H1 (cell line): ENCODE results near the gene TWIST1. TPM values are rescaled to one million over a fixed set of nuclear protein-coding genes. Genes with fewer than 3 reads are reported as not detected.

Source experiments
- CTCF ChIA-PET: fragments of 300-600 bp; sonication (Branson Sonifier 250); formaldehyde crosslinking; loops from one replicate; lab custom pipeline; 2021; ENCODE audit not compliant: partially characterized antibody; lab: Charles Lee
- POLR2A ChIA-PET: fragments of 300-600 bp; sonication (Branson Sonifier 250); formaldehyde crosslinking; loops from one replicate; lab custom pipeline; 2021; ENCODE audit warnings: inconsistent platforms; ENCODE audit not compliant: partially characterized antibody; lab: Charles Lee
- DNase-seq, 2 experiments: peaks; one replicate each; pipeline versions ENCODE4 v3.0.0 to v3.0.0-alpha.2; 2010 to 2022; ENCODE audit warnings: low spot score in 2 of 2, low read depth in 1 of 2, mixed read lengths in 1 of 2
- FAIRE-seq: peaks from 2 replicates; lab custom pipeline; 2011; peaks lifted over from hg19 to GRCh38; lab: Jason Lieb, UNC
- H2AFZ ChIP-seq: 2 replicates; pipeline ENCODE4 v1.8.1; 2012; ENCODE audit warnings: low read length, inconsistent platforms
- H2AK5ac ChIP-seq: 2 replicates; pipeline ENCODE4 v1.6.1; 2013; ENCODE audit warnings: low read depth, low read length
- H2BK120ac ChIP-seq: replicated peaks from 2 replicates; pipeline ENCODE3; 2013; ENCODE audit warnings: low read depth, low read length, inconsistent platforms
- H2BK12ac ChIP-seq: 2 replicates; pipeline ENCODE4 v1.6.1; 2013; ENCODE audit warnings: low read depth, low read length
- H2BK15ac ChIP-seq: 2 replicates; pipeline ENCODE4 v1.6.1; 2013; ENCODE audit warnings: low read length
- H2BK20ac ChIP-seq: 2 replicates; pipeline ENCODE4 v1.6.1; 2013; ENCODE audit warnings: low read length
- H2BK5ac ChIP-seq: 2 replicates; pipeline ENCODE4 v1.6.1; 2013; ENCODE audit warnings: low read depth, low read length
- H3K14ac ChIP-seq: 2 replicates; pipeline ENCODE4 v1.6.1; 2013; ENCODE audit warnings: inconsistent platforms; ENCODE audit not compliant: insufficient read length
- H3K18ac ChIP-seq: 2 replicates; pipeline ENCODE4 v1.6.1; 2013; ENCODE audit warnings: low read length; ENCODE audit errors: extremely low read depth
- H3K23ac ChIP-seq: 2 replicates; pipeline ENCODE4 v1.6.1; 2013; ENCODE audit warnings: inconsistent platforms; ENCODE audit not compliant: insufficient read length
- H3K23me2 ChIP-seq: 2 replicates; pipeline ENCODE4 v1.6.1; 2013; ENCODE audit warnings: low read depth, low read length
- H3K27ac ChIP-seq: 2 replicates; pipeline ENCODE4 v1.6.1; 2011; ENCODE audit warnings: low read depth, low read length, inconsistent platforms
- H3K27me3 ChIP-seq, 4 experiments: replicated peaks in 1 of 4; 1 replicate in 1 of 4; 2 replicates in 3 of 4; pipeline versions ENCODE4 v1.6.1 to v1.8.1; 2011 to 2013; ENCODE audit warnings: low read length in 3 of 4, mild to moderate bottlenecking in 3 of 4, inconsistent platforms in 2 of 4, mixed read lengths in 2 of 4, moderate library complexity in 1 of 4; ENCODE audit not compliant: control insufficient read depth in 3 of 4, insufficient read depth in 3 of 4; ENCODE audit errors: extremely low read depth in 1 of 4
- H3K36me3 ChIP-seq, 4 experiments: 2 replicates each; pipeline versions ENCODE4 v1.6.1 to v1.8.1; 2011 to 2013; ENCODE audit warnings: mild to moderate bottlenecking in 4 of 4, low read length in 3 of 4, moderate library complexity in 2 of 4, control low read depth in 1 of 4, inconsistent platforms in 1 of 4; ENCODE audit not compliant: insufficient read depth in 4 of 4, control insufficient read depth in 2 of 4
- H3K4ac ChIP-seq: replicated peaks from 2 replicates; pipeline ENCODE3; 2013; ENCODE audit warnings: low read length, low read depth, mixed read lengths, inconsistent platforms; ENCODE audit not compliant: insufficient read length
- H3K4me1 ChIP-seq, 4 experiments: replicated peaks in 1 of 4; 1 replicate in 1 of 4; 2 replicates in 3 of 4; pipeline versions ENCODE4 v1.6.1 to v1.8.1; 2011 to 2013; ENCODE audit warnings: low read length in 3 of 4, inconsistent platforms in 2 of 4, mixed read lengths in 1 of 4; ENCODE audit not compliant: insufficient read depth in 4 of 4, control insufficient read depth in 3 of 4
- H3K4me2 ChIP-seq, 2 experiments: 2 replicates each; pipeline versions ENCODE4 v1.6.1 to v1.8.1; 2011 to 2013; ENCODE audit warnings: low read depth in 2 of 2, low read length in 2 of 2, control low read depth in 1 of 2, inconsistent platforms in 1 of 2, mild to moderate bottlenecking in 1 of 2; ENCODE audit not compliant: insufficient read depth in 1 of 2
- H3K4me3 ChIP-seq, 4 experiments: fragments of 200-600, 300-600 bp in 1 of 4; sonication (generic), shearing (Covaris generic), sonication (Bioruptor Twin) in 1 of 4; 2 replicates each; pipeline versions ENCODE4 v1.5.1 to v1.8.1; 2011 to 2016; ENCODE audit warnings: low read length in 4 of 4, low read depth in 3 of 4, control low read depth in 2 of 4, inconsistent platforms in 2 of 4, mild to moderate bottlenecking in 2 of 4, mixed read lengths in 1 of 4, moderate library complexity in 1 of 4; ENCODE audit not compliant: insufficient read depth in 2 of 4; ENCODE audit errors: extremely low read depth in 1 of 4
- H3K56ac ChIP-seq: replicated peaks from 2 replicates; pipeline ENCODE3; 2013; ENCODE audit warnings: low read depth, mild to moderate bottlenecking, mixed read lengths, low read length, inconsistent platforms; ENCODE audit not compliant: insufficient read length
- H3K79me1 ChIP-seq: 2 replicates; pipeline ENCODE4 v1.6.1; 2013; ENCODE audit warnings: low read depth, low read length, control low read depth
- H3K79me2 ChIP-seq, 2 experiments: 2 replicates each; pipeline versions ENCODE4 v1.6.1 to v1.8.1; 2012 to 2013; ENCODE audit warnings: low read length in 2 of 2, mild to moderate bottlenecking in 2 of 2, inconsistent platforms in 1 of 2; ENCODE audit not compliant: insufficient read depth in 2 of 2, control insufficient read depth in 1 of 2
- H3K9ac ChIP-seq, 4 experiments: replicated peaks in 1 of 4; 1 replicate in 1 of 4; 2 replicates in 3 of 4; pipeline versions ENCODE4 v1.6.1 to v1.8.1; 2011 to 2013; ENCODE audit warnings: low read depth in 3 of 4, low read length in 3 of 4, control low read depth in 2 of 4, mild to moderate bottlenecking in 2 of 4, moderate library complexity in 2 of 4, inconsistent platforms in 1 of 4; ENCODE audit errors: extremely low read depth in 1 of 4
- H3K9me3 ChIP-seq, 2 experiments: 2 replicates each; pipeline versions ENCODE4 v1.6.1 to v1.8.1; 2012 to 2013; ENCODE audit warnings: mild to moderate bottlenecking in 2 of 2, moderate library complexity in 2 of 2, control low read depth in 1 of 2, inconsistent platforms in 1 of 2, low read depth in 1 of 2, low read length in 1 of 2, mixed read lengths in 1 of 2; ENCODE audit not compliant: insufficient read depth in 2 of 2
- H4K20me1 ChIP-seq, 2 experiments: replicated peaks in 1 of 2; 2 replicates each; pipeline versions ENCODE3 to v1.8.1; 2011 to 2013; ENCODE audit warnings: inconsistent platforms in 2 of 2, low read length in 2 of 2, mild to moderate bottlenecking in 1 of 2; ENCODE audit not compliant: insufficient read depth in 2 of 2, control insufficient read depth in 1 of 2
- H4K5ac ChIP-seq: 2 replicates; pipeline ENCODE4 v1.6.1; 2013; ENCODE audit warnings: low read length, low read depth, mixed read lengths, inconsistent platforms; ENCODE audit not compliant: insufficient read length
- H4K8ac ChIP-seq: 2 replicates; pipeline ENCODE4 v1.8.0; 2013; ENCODE audit warnings: mild to moderate bottlenecking, moderate library complexity, low read length, inconsistent platforms; ENCODE audit not compliant: insufficient read depth; ENCODE audit errors: extremely low read depth
- H4K91ac ChIP-seq: replicated peaks from 2 replicates; pipeline ENCODE3; 2013; ENCODE audit warnings: low read length, mixed read lengths, inconsistent platforms; ENCODE audit not compliant: insufficient read length
- CEBPB ChIP-seq: IDR thresholded peaks from 2 replicates; pipeline ENCODE4 v1.6.1; 2012; ENCODE audit warnings: low read depth, low read length
- CREB1 ChIP-seq: IDR thresholded peaks from 2 replicates; pipeline ENCODE4 v1.6.1; 2012; ENCODE audit warnings: inconsistent platforms
- EGR1 ChIP-seq: IDR thresholded peaks from 2 replicates; pipeline ENCODE4 v1.6.1; 2011; ENCODE audit warnings: low read depth, low read length, borderline replicate concordance
- EP300 ChIP-seq, 2 experiments: IDR thresholded peaks; 1 replicate in 1 of 2; 2 replicates in 1 of 2; pipeline ENCODE4 v1.6.1; 2011 to 2012; ENCODE audit warnings: low read depth in 2 of 2, low read length in 2 of 2, mild to moderate bottlenecking in 2 of 2, borderline replicate concordance in 1 of 2, inconsistent platforms in 1 of 2, moderate library complexity in 1 of 2
- EZH2 ChIP-seq: fragments of 200-600 bp; sonication (generic); IDR thresholded peaks from 2 replicates; pipeline ENCODE4 v1.7.1; 2012; ENCODE audit warnings: low read depth, mild to moderate bottlenecking, moderate library complexity, low read length, inconsistent platforms; ENCODE audit not compliant: severe bottlenecking
- HDAC6 ChIP-seq: IDR thresholded peaks from one replicate; pipeline ENCODE4 v1.7.1; 2012; ENCODE audit warnings: low read depth, mild to moderate bottlenecking, inconsistent platforms, low read length, moderate library complexity
- KDM5A ChIP-seq: fragments of 200-600 bp; IDR thresholded peaks from 2 replicates; pipeline ENCODE4 v1.7.1; 2012; ENCODE audit warnings: mild to moderate bottlenecking, low read length, inconsistent platforms, mixed read lengths
- POLR2A ChIP-seq, 2 experiments: IDR thresholded peaks; 1 replicate in 1 of 2; 2 replicates in 1 of 2; pipeline ENCODE4 v1.6.1; 2011; ENCODE audit warnings: low read depth in 2 of 2, low read length in 2 of 2, mild to moderate bottlenecking in 2 of 2; ENCODE audit errors: control extremely low read depth in 1 of 2
- POU5F1 ChIP-seq: IDR thresholded peaks from 2 replicates; pipeline ENCODE4 v1.6.1; 2011; ENCODE audit warnings: low read depth, mild to moderate bottlenecking, low read length, moderate library complexity
- RNF2 ChIP-seq: fragments of 200-900, 300-1000 bp; sonication (generic); IDR thresholded peaks from 2 replicates; pipeline ENCODE4 v1.7.1; 2016; ENCODE audit warnings: borderline replicate concordance, low read depth, mild to moderate bottlenecking, antibody characterized with exemption, low read length; ENCODE audit not compliant: poor library complexity, severe bottlenecking; ENCODE audit errors: missing control alignments
- SIRT6 ChIP-seq: IDR thresholded peaks from one replicate; pipeline ENCODE4 v1.7.1; 2012; ENCODE audit warnings: low read length, inconsistent platforms
- SP2 ChIP-seq: IDR thresholded peaks from 2 replicates; pipeline ENCODE4 v1.6.1; 2012; ENCODE audit warnings: mild to moderate bottlenecking, low read length, inconsistent platforms
- SRF ChIP-seq: IDR thresholded peaks from 2 replicates; pipeline ENCODE4 v1.6.1; 2011; ENCODE audit warnings: mild to moderate bottlenecking, low read depth, low read length, moderate library complexity
- USF2 ChIP-seq: IDR thresholded peaks from 2 replicates; pipeline ENCODE4 v1.6.1; 2011; ENCODE audit warnings: low read length, improper control_type of control experiment
- WGBS, 2 experiments: shearing (Covaris generic) in 1 of 2; methylation state at CpG; one replicate each; pipeline versions ENCODE4 v1.1.6 to v1.1.7; 2013 to 2015; ENCODE audit warnings: low lambda C conversion rate in 2 of 2, mixed read lengths in 2 of 2, inconsistent platforms in 1 of 2, low coverage in 1 of 2, missing lambda C conversion rate in 1 of 2; ENCODE audit not compliant: insufficient replicate concordance in 2 of 2, insufficient coverage in 1 of 2, insufficient read length in 1 of 2; ENCODE audit errors: extremely low coverage in 1 of 2, missing lambda C conversion rate in 1 of 2; 5-methylcytosine and 5-hydroxymethylcytosine counted together
- polyA plus RNA-seq, 7 experiments: library from polyadenylated mRNA; depleted of rRNA in 3 of 7; stranded (reverse) in 5 of 7; unstranded in 2 of 7; fragments of >200 nt in 5 of 7; fragments of 200-250 nt in 2 of 7; gene quantifications; 1 replicate in 5 of 7; 2 replicates in 1 of 7; 4 replicates in 1 of 7; pipeline versions ENCODE4 v1.2.1 to v1.2.3, GENCODE V29; 2011 to 2013; ENCODE audit warnings: missing spikeins in 2 of 7, mixed read lengths in 2 of 7
- total RNA-seq: library from RNA; stranded (reverse); fragmentation: NEBNext Ultra II Directional; extraction: Animal tissue kit (Norgen Biotek cat#: 25700); gene quantifications from 2 replicates; pipeline ENCODE4 v1.2.1, GENCODE V29; 2021

Gene TWIST1
- total and polyA plus RNA-seq, 2 of the 8 experiments (the other 6 are each of a cell fraction or from before 2014, with no cell fraction given): 0.29 to 0.52 TPM

GRCh38 chr7:19089797-19090196, 27.6 kb downstream of the TWIST1 start:
- Histone ChIP-seq H2BK120ac (no peak overlapping the region), H4K20me1 (no peaks in the 10 kb centered on the region), H3K56ac (no peak overlapping the region), H4K5ac (no peak overlapping the region), H4K8ac (no peak overlapping the region), H3K4me1 (no peaks in the 10 kb centered on the region; a peak in 1 of 7 replicates), H3K4ac (no peak overlapping the region), H3K9ac (no peak overlapping the region), H3K79me2 (no peaks in the 10 kb centered on the region), H3K23ac (no peak overlapping the region), H2BK5ac (no peak overlapping the region), H2BK20ac (no peak overlapping the region), H4K91ac (no peak overlapping the region), H3K79me1 (no peaks in the 10 kb centered on the region), H3K18ac (no peak overlapping the region), H3K27me3 (no peaks in the 10 kb centered on the region), H3K4me3 (no peak overlapping the region), H3K36me3 (no peaks in the 10 kb centered on the region), H2AFZ (no peak overlapping the region), H3K23me2 (no peaks in the 10 kb centered on the region; the same call in 1 of the 2 replicates), H3K9me3 (no peaks in the 10 kb centered on the region; a peak in 1 of 4 replicates), H3K4me2 (no peak overlapping the region), H2BK12ac (no peak overlapping the region), H2BK15ac (no peak overlapping the region), H2AK5ac (no peak overlapping the region), H3K27ac (no peak overlapping the region), H3K14ac (no peak overlapping the region)
- ChIA-PET CTCF (interaction anchor here (0.9 to 1.9 kb wide), 3 partner anchors 19 to 402 kb away, joined by 3 to 5 read pairs (median 3); no protein-coding TSS in a partner anchor), POLR2A (no interaction called here)
- DNase-seq: no peak
- no peak for FAIRE-seq
- WGBS, 2 experiments: 75% methylated on average over 3 of the region's 3 CpGs; no CpG with 5 or more reads in 1 of the 2 experiments
- TF ChIP-seq EGR1 (no peak), RNF2 (no peak), SIRT6 (no peak), USF2 (no peak), POU5F1 (no peak), CREB1 (no peak), EP300 (IDR thresholded peaks at IDR 0.05; ENCODE audit: borderline replicate concordance in 1 of 2, low read depth in 2 of 2, low read length in 2 of 2) (no peak), SP2 (no peak), EZH2 (no peak), SRF (no peak), KDM5A (no peak), POLR2A (IDR thresholded peaks at IDR 0.05; ENCODE audit: control extremely low read depth in 1 of 2, low read depth in 2 of 2, low read length in 2 of 2) (no peak), CEBPB (no peak), HDAC6 (no peak)
